Ascending aorta (tissue), 2 donors: ENCODE measurements around the gene ELF4. TPM values are rescaled to one million over a fixed set of nuclear protein-coding genes. Genes with fewer than 3 reads are reported as not detected.

Experiments used
- DNase-seq, 2 donors: peaks; one replicate each; pipeline ENCODE4 v3.0.0-alpha.2; 2019; ENCODE audit warnings: low spot score in 2 of 2
- H3K27ac ChIP-seq, 2 donors: fragments of 200-600 bp; sonication (generic); one replicate each; pipeline ENCODE4 v1.5.1; 2016 to 2017; ENCODE audit warnings: mild to moderate bottlenecking in 1 of 2
- H3K27me3 ChIP-seq: fragments of 200-600 bp; sonication (generic); one replicate; pipeline ENCODE4 v1.5.1; 2017
- H3K36me3 ChIP-seq, 2 donors: fragments of 200-600 bp; sonication (generic); one replicate each; pipeline ENCODE4 v1.5.1; 2016
- H3K4me1 ChIP-seq, 2 donors: fragments of 200-600 bp; sonication (generic); one replicate each; pipeline ENCODE4 v1.5.1; 2016 to 2017; ENCODE audit warnings: mild to moderate bottlenecking in 1 of 2
- H3K4me3 ChIP-seq, 2 donors: fragments of 200-600 bp; sonication (generic); one replicate each; pipeline ENCODE4 v1.5.1; 2016 to 2017; ENCODE audit warnings: mild to moderate bottlenecking in 1 of 2
- H3K9me3 ChIP-seq, 2 donors: fragments of 200-600 bp; sonication (generic); one replicate each; pipeline ENCODE4 v1.5.1; 2016
- intact Hi-C: fragments of 100-400 bp; cut with DNase I; formaldehyde crosslinking; loops from one replicate; pipeline ENCODE4 v1.15.1; 2023
- total RNA-seq: library from RNA; depleted of rRNA; stranded (reverse); fragments of >200 nt; gene quantifications from one replicate; pipeline ENCODE4 v1.1.0, GENCODE V29; 2016
- TF ChIP-seq, protein P1 (sequence below), 3 experiments: fragments of 200-600 bp in 2 of 3; fragments of 450-650 bp in 1 of 3; sonication (generic) in 2 of 3; IDR thresholded peaks; one replicate each; pipeline ENCODE4 v1.5.1; 2016 to 2019; ENCODE audit warnings: antibody characterized with exemption in 3 of 3, mild to moderate bottlenecking in 1 of 3, moderate library complexity in 1 of 3

Gene ELF4
- total RNA-seq, 1 donor from 2014 or later, result 25.7 TPM

- no peak overlapping the region for H3K4me3 ChIP-seq
- no peaks in the 10 kb centered on the region for H3K27me3 ChIP-seq
- TF ChIP-seq, protein P1, sequence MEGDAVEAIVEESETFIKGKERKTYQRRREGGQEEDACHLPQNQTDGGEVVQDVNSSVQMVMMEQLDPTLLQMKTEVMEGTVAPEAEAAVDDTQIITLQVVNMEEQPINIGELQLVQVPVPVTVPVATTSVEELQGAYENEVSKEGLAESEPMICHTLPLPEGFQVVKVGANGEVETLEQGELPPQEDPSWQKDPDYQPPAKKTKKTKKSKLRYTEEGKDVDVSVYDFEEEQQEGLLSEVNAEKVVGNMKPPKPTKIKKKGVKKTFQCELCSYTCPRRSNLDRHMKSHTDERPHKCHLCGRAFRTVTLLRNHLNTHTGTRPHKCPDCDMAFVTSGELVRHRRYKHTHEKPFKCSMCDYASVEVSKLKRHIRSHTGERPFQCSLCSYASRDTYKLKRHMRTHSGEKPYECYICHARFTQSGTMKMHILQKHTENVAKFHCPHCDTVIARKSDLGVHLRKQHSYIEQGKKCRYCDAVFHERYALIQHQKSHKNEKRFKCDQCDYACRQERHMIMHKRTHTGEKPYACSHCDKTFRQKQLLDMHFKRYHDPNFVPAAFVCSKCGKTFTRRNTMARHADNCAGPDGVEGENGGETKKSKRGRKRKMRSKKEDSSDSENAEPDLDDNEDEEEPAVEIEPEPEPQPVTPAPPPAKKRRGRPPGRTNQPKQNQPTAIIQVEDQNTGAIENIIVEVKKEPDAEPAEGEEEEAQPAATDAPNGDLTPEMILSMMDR (IDR thresholded peaks at IDR 0.05), result no peak
- DNase-seq, result no peak
- no peak overlapping the region for H3K27ac ChIP-seq
- intact Hi-C loops, result no loop called here
- peaks cover 36 to 39% of the 10 kb centered on the region in 2 donors for H3K36me3 ChIP-seq
- H3K9me3 ChIP-seq, result no peaks in the 10 kb centered on the region
- no peaks in the 10 kb centered on the region for H3K4me1 ChIP-seq
Observed at GRCh38 chrX:130034178-130034577, 76.1 kb downstream of the ELF4 start.

GRCh38 chrX:130032552-130032951 lies 77.7 kb downstream of the ELF4 start:
- no peak overlapping the region for H3K27ac ChIP-seq
- peaks cover 24% of the 10 kb centered on the region in 2 donors for H3K36me3 ChIP-seq
- no peaks in the 10 kb centered on the region for H3K9me3 ChIP-seq
- no peaks in the 10 kb centered on the region for H3K27me3 ChIP-seq
- TF ChIP-seq, protein P1 (IDR thresholded peaks at IDR 0.05), result no peak
- intact Hi-C loops, result no loop called here
- DNase-seq, result no peak
- H3K4me1 ChIP-seq, result no peaks in the 10 kb centered on the region
- H3K4me3 ChIP-seq, result no peak overlapping the region

DNA sequence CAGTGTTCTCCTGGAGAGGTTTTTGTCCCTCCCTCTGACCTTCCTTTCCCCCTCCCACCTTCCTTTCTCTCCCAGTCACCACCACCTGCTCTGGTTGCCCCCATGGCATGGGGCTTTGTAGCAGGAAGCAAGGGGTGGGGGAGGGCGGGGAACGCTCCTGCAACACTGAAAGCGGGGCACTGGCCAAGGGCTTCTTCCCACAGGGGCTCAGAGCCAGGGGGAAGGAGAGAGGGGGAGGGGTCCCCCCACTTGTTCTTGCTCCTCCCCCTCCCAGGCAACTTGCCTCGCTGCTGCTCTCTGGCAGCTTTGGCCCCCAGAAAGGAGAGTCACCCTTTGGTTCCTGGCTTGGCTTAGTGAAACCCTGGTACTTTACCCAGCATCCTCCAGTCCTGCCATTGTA lies 79.5 kb downstream of the ELF4 start:
- no peak for DNase-seq

DNA sequence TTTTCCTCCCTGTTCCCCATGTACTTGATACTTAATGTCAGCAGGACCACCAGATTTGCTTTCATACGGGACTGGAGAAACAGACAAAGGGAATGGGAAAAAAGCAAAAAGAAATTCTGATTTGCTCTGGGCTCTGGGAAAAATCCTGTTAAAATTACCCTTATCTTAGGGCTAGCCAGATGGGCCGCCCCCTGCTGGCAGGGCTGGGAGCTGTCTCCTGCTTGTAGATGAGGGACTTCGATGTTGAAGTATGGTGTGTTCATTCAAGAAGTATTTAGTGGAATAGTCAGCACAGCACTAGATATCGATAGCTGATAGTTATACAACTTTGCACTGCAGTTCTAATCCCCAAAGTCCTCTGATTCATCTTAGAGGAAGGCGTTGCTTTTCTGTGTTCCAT lies 82.1 kb downstream of the ELF4 start:
- H3K27ac ChIP-seq, result no peak overlapping the region
- peaks cover 11 to 28% of the 10 kb centered on the region in 2 donors for H3K36me3 ChIP-seq
- H3K4me1 ChIP-seq, result no peaks in the 10 kb centered on the region
- H3K27me3 ChIP-seq, result no peaks in the 10 kb centered on the region
- TF ChIP-seq, protein P1 (IDR thresholded peaks at IDR 0.05), result peak; percentile 31 to 54 (median 47)
- no peak for DNase-seq
- H3K9me3 ChIP-seq, result no peaks in the 10 kb centered on the region
- H3K4me3 ChIP-seq, result no peak overlapping the region
- intact Hi-C loops, result no loop called here

More for the DNA sequence above, 79.5 kb downstream of the ELF4 start:
- peaks cover 14 to 22% of the 10 kb centered on the region in 2 donors for H3K36me3 ChIP-seq
- intact Hi-C loops, result no loop called here
- H3K9me3 ChIP-seq, result no peaks in the 10 kb centered on the region
- no peaks in the 10 kb centered on the region for H3K27me3 ChIP-seq
- no peak overlapping the region for H3K4me3 ChIP-seq
- H3K27ac ChIP-seq, result no peak overlapping the region
- no peaks in the 10 kb centered on the region for H3K4me1 ChIP-seq
- TF ChIP-seq, protein P1 (IDR thresholded peaks at IDR 0.05), result no peak

- intact Hi-C loops, result no loop called here
- H3K4me3 ChIP-seq, result no peak overlapping the region
- no peak overlapping the region for H3K27ac ChIP-seq
- no peaks in the 10 kb centered on the region for H3K4me1 ChIP-seq
- H3K36me3 ChIP-seq, result peaks cover 11 to 34% of the 10 kb centered on the region in 2 donors
- DNase-seq, result no peak
- TF ChIP-seq, protein P1 (IDR thresholded peaks at IDR 0.05), result no peak
- H3K9me3 ChIP-seq, result no peaks in the 10 kb centered on the region
- no peaks in the 10 kb centered on the region for H3K27me3 ChIP-seq
Observed at GRCh38 chrX:130027569-130027968, 82.7 kb downstream of the ELF4 start.

GRCh38 chrX:130025256-130025655 lies 85.0 kb downstream of the ELF4 start:
- Histone ChIP-seq H3K9me3 (no peaks in the 10 kb centered on the region), H3K27me3 (no peaks in the 10 kb centered on the region), H3K27ac (no peak overlapping the region), H3K36me3 (peaks cover 20 to 38% of the 10 kb centered on the region in 2 donors), H3K4me1 (no peaks in the 10 kb centered on the region), H3K4me3 (no peak overlapping the region)
- no peak for DNase-seq
- intact Hi-C loops, result loop anchor here (2.0 kb wide), 2 partner anchors 42 to 98 kb away; partner anchors contain the start of gene BCORL1
- TF ChIP-seq, protein P1 (IDR thresholded peaks at IDR 0.05), result no peak
